HepG2 (cell line): ENCODE data around the gene PTGR1. TPM values are rescaled to one million over a fixed set of nuclear protein-coding genes. Genes with fewer than 3 reads are reported as not detected.
A peak's percentile ranks its signal among the peaks of the same experiment; 100 is the strongest.

Experiments used
- ATAC-seq: fragments of 200-7000 bp; cut with Tn5 transposase; 3 replicates; pipeline ENCODE4 v1.9.1; 2020; ENCODE audit warnings: mild to moderate bottlenecking, moderate library complexity
- BruUV-seq: library from RNA; stranded (reverse); fragments of 400-500 nt; replicated peaks from 2 replicates; lab custom pipeline; 2021; lab: Mats Ljungman, UMichigan
- CTCF ChIA-PET: fragments of 300-600 bp; formaldehyde crosslinking; extraction: SDS; loops from one replicate; lab custom pipeline; 2021; ENCODE audit warnings: low total read pairs, inconsistent platforms, low intra/inter-chr PET ratio; lab: Yijun Ruan, JAX
- POLR2A ChIA-PET: fragments of 350-600 bp; sonication (Branson Sonifier 250); formaldehyde crosslinking; loops from one replicate; lab custom pipeline; 2020; ENCODE audit warnings: antibody characterized with exemption, inconsistent platforms; lab: Yijun Ruan, JAX
- DNase-seq: peaks from one replicate; pipeline ENCODE4 v3.0.0-alpha.2; 2015; ENCODE audit warnings: low spot score
- FAIRE-seq: peaks from 3 replicates; lab custom pipeline; 2011; peaks lifted over from hg19 to GRCh38; lab: Jason Lieb, UNC
- H2AFZ ChIP-seq: one replicate; pipeline ENCODE4 v1.6.1; 2011; ENCODE audit warnings: low read length, inconsistent platforms
- H3K27ac ChIP-seq: fragments of 300-600 bp; 3 replicates; pipeline ENCODE4 v1.8.0; 2011; ENCODE audit warnings: mixed run types, mild to moderate bottlenecking, mixed read lengths, low read length, inconsistent platforms; ENCODE audit not compliant: insufficient read depth; ENCODE audit errors: extremely low read length
- H3K27me3 ChIP-seq, 2 experiments: fragments of 200-600 bp in 1 of 2; 2 replicates in 1 of 2; 3 replicates in 1 of 2; pipeline versions ENCODE4 v1.6.0 to v1.8.0; 2011; ENCODE audit warnings: low read length in 2 of 2, mild to moderate bottlenecking in 2 of 2, moderate library complexity in 2 of 2, inconsistent platforms in 1 of 2; ENCODE audit not compliant: insufficient read depth in 2 of 2, control insufficient read depth in 1 of 2
- H3K36me3 ChIP-seq, 2 experiments: fragments of 200-600 bp in 1 of 2; replicated peaks in 1 of 2; 2 replicates in 1 of 2; 3 replicates in 1 of 2; pipeline versions ENCODE4 v1.5.1 to v1.8.0; 2011; ENCODE audit warnings: low read length in 2 of 2, inconsistent platforms in 1 of 2; ENCODE audit not compliant: insufficient read depth in 2 of 2, control insufficient read depth in 1 of 2
- H3K4me1 ChIP-seq: 2 replicates; pipeline ENCODE4 v1.5.1; 2012; ENCODE audit warnings: low read length, inconsistent platforms; ENCODE audit not compliant: insufficient read depth
- H3K4me2 ChIP-seq: 2 replicates; pipeline ENCODE4 v1.6.0; 2011; ENCODE audit warnings: low read depth, low read length, inconsistent platforms
- H3K4me3 ChIP-seq, 3 experiments: fragments of 200-600 bp in 1 of 3; sonication (generic), shearing (Covaris generic) in 1 of 3; replicated peaks in 1 of 3; 2 replicates each; pipeline ENCODE4 v1.5.1; 2011 to 2016; ENCODE audit warnings: low read length in 3 of 3, inconsistent platforms in 2 of 3, low read depth in 2 of 3, mild to moderate bottlenecking in 2 of 3, control low read depth in 1 of 3, mixed read lengths in 1 of 3; ENCODE audit not compliant: insufficient read depth in 1 of 3
- H3K79me2 ChIP-seq: one replicate; pipeline ENCODE4 v1.6.1; 2011; ENCODE audit warnings: low read length, inconsistent platforms; ENCODE audit not compliant: insufficient read depth
- H3K9ac ChIP-seq: 2 replicates; pipeline ENCODE4 v1.6.0; 2011; ENCODE audit warnings: mild to moderate bottlenecking, low read depth, low read length, inconsistent platforms; ENCODE audit not compliant: insufficient read depth
- H3K9me3 ChIP-seq: 2 replicates; pipeline ENCODE4 v1.5.1; 2012; ENCODE audit warnings: mild to moderate bottlenecking, low read length
- H4K20me1 ChIP-seq: 2 replicates; pipeline ENCODE4 v1.6.0; 2011; ENCODE audit warnings: inconsistent platforms, mild to moderate bottlenecking, low read length, moderate library complexity; ENCODE audit not compliant: insufficient read depth
- BRD4 ChIP-seq: sonication (generic); formaldehyde crosslinking; IDR thresholded peaks from 2 replicates; pipeline ENCODE4 v1.4.0; 2020; ENCODE audit warnings: missing genetic modification reagents
- FOXA3 ChIP-seq: IDR thresholded peaks from 2 replicates; pipeline ENCODE4 v1.6.1; 2016; ENCODE audit warnings: missing genetic modification reagents, missing compliant biosample characterization
- FOXM1 ChIP-seq: sonication (generic); formaldehyde crosslinking; IDR thresholded peaks from 2 replicates; pipeline ENCODE4 v1.5.0; 2020; ENCODE audit warnings: missing genetic modification reagents
- FOXP1 ChIP-seq, 2 experiments: fragments of 450-650 bp in 1 of 2; IDR thresholded peaks; 2 replicates each; pipeline ENCODE4 v1.6.1; 2017 to 2018; ENCODE audit warnings: antibody characterized with exemption in 1 of 2
- KDM2A ChIP-seq: sonication (generic); formaldehyde crosslinking; IDR thresholded peaks from 2 replicates; pipeline ENCODE4 v1.4.0; 2020; ENCODE audit warnings: low read depth, missing genetic modification reagents, borderline replicate concordance
- MAFF ChIP-seq: IDR thresholded peaks from 2 replicates; pipeline ENCODE4 v1.6.1; 2011; ENCODE audit warnings: low read depth, low read length, improper control_type of control experiment
- MAZ ChIP-seq, 2 experiments: sonication (generic) in 1 of 2; formaldehyde crosslinking in 1 of 2; IDR thresholded peaks; 2 replicates each; pipeline versions ENCODE4 v1.5.0 to v1.6.1; 2012 to 2020; ENCODE audit warnings: low read depth in 2 of 2, mild to moderate bottlenecking in 2 of 2, borderline replicate concordance in 1 of 2, improper control_type of control experiment in 1 of 2, low read length in 1 of 2, missing genetic modification reagents in 1 of 2, moderate library complexity in 1 of 2
- REL ChIP-seq: sonication (generic); formaldehyde crosslinking; conservative IDR thresholded peaks from 2 replicates; pipeline ENCODE4 v1.8.0; 2022; ENCODE audit warnings: mild to moderate bottlenecking, missing genetic modification reagents, moderate library complexity
- REST ChIP-seq, 2 experiments: IDR thresholded peaks; 2 replicates each; pipeline ENCODE4 v1.6.1; 2011 to 2012; ENCODE audit warnings: low read length in 2 of 2, borderline replicate concordance in 1 of 2, low read depth in 1 of 2, mild to moderate bottlenecking in 1 of 2, moderate library complexity in 1 of 2
- TEAD3 ChIP-seq: optimal IDR thresholded peaks from 2 replicates; pipeline ENCODE3; 2016; ENCODE audit warnings: borderline replicate concordance
- XBP1 ChIP-seq: sonication (generic); formaldehyde crosslinking; IDR thresholded peaks from 2 replicates; pipeline ENCODE4 v1.5.0; 2020; ENCODE audit warnings: missing genetic modification reagents
- ZBTB21 ChIP-seq: sonication (generic); formaldehyde crosslinking; IDR thresholded peaks from 2 replicates; pipeline ENCODE4 v1.4.0; 2020; ENCODE audit warnings: missing genetic modification reagents
- ZBTB3 ChIP-seq: sonication (generic); formaldehyde crosslinking; IDR thresholded peaks from 2 replicates; pipeline ENCODE4 v1.4.0; 2020; ENCODE audit warnings: low read depth, mild to moderate bottlenecking, moderate library complexity, missing genetic modification reagents, borderline replicate concordance
- ZNF569 ChIP-seq: sonication (generic); formaldehyde crosslinking; IDR thresholded peaks from 2 replicates; pipeline ENCODE4 v1.5.0; 2020; ENCODE audit warnings: mild to moderate bottlenecking, missing genetic modification reagents, moderate library complexity, borderline replicate concordance
- ZNF619 ChIP-seq: sonication (generic); formaldehyde crosslinking; IDR thresholded peaks from 2 replicates; pipeline ENCODE4 v1.4.0; 2020; ENCODE audit warnings: mild to moderate bottlenecking, missing genetic modification reagents
- WGBS: methylation state at CpG from one replicate; pipeline ENCODE4 v1.1.6; 2017; ENCODE audit warnings: low lambda C conversion rate; 5-methylcytosine and 5-hydroxymethylcytosine counted together
- in situ Hi-C: cut with HindIII; loops from 2 replicates; pipeline ENCODE4 v1.10.0; 2017; ENCODE audit warnings: low pct_unique_long_range_greater_than_20kb; ENCODE audit not compliant: extremely low pct_ligation_motif_present
- intact Hi-C: fragments of 100-400 bp; cut with micrococcal nuclease; formaldehyde crosslinking; loops from one replicate; pipeline ENCODE4 v1.10.0; 2022; ENCODE audit not compliant: unreplicated experiment
- polyA plus RNA-seq, 8 experiments: library from polyadenylated mRNA; depleted of rRNA in 3 of 8; stranded (reverse) in 7 of 8; unstranded in 1 of 8; fragments of >200 nt; fragmentation: Illumina TruSeq in 4 of 8; extraction: Trizol in 4 of 8; gene quantifications; 2 replicates each; pipeline versions ENCODE4 v1.2.1 to v1.2.3, GENCODE V29; 2011 to 2016; ENCODE audit warnings: low read depth in 4 of 8, missing spikeins in 1 of 8, mixed read lengths in 1 of 8; ENCODE audit not compliant: insufficient read depth in 1 of 8
- total RNA-seq, 5 experiments: library from RNA; depleted of rRNA; stranded (reverse); fragments of >200 nt; fragmentation: Illumina TruSeq; extraction: Trizol; gene quantifications; 2 replicates each; pipeline ENCODE4 v1.2.3, GENCODE V29; 2016; ENCODE audit warnings: low read depth in 1 of 5
- TF ChIP-seq, protein P1 (sequence below): sonication (generic); formaldehyde crosslinking; IDR thresholded peaks from 2 replicates; pipeline ENCODE4 v1.5.1; 2020; ENCODE audit warnings: missing genetic modification reagents, mild to moderate bottlenecking, borderline replicate concordance

PTGR1 gene
- total and polyA plus RNA-seq, 2 of the 13 experiments (the other 11 are each of a cell fraction or from before 2014, with no cell fraction given), result 6.0 to 15.8 TPM

DNA sequence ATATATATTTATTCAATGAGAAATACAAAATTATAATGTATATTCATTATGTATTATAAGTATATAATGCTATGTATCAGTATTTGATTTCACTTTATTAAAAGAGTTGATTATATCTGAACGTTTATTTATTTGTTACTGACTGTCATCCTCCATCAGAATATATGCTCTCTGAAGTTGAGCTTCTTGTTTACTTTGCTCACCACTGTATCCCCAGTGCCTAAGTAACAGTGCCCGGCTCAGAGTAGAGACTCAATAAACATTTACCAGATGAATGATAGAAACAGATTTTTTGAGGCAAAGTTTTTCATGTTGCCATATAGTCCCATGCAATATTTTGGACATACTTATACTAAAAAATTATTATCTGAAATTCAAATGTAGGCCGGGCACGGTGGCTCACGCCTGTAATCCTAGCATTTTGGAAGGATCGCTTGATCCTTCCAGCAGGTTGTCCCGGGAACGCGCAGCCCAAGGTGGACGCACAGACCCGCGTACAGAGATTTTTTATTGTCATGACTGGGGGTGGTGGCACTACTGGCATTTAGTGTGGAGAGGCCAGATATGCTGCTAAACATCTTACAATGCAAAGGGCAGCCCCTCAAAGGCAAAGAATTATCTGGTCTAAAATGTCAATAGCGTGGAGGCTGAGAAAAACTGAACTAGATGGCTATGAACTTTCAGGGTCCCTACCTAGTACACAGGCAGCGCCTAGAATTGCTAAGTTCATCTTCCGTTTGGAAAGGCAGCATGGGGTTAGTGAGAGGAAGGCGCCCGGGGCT lies 30.9 kb upstream of the PTGR1 start:
- Histone ChIP-seq H3K4me1 (peaks cover 55% of the 10 kb centered on the region), H3K4me2 (peak overlapping the region; percentile 97), H3K9me3 (no peaks in the 10 kb centered on the region), H3K27ac (peak overlapping the region; percentile 59), H3K36me3 (no peaks in the 10 kb centered on the region), H3K4me3 (peak overlapping the region; percentile 65 to 91 (median 73)), H3K79me2 (peaks cover 41% of the 10 kb centered on the region), H3K27me3 (no peaks in the 10 kb centered on the region; a peak in 1 of 5 replicates), H4K20me1 (peaks cover 18% of the 10 kb centered on the region), H3K9ac (peak overlapping the region; percentile 96), H2AFZ (peak overlapping the region; percentile 94)
- in situ Hi-C loops, result no loop called here
- BruUV-seq, result no TSS peak
- POLR2A ChIA-PET, result interaction anchor here (0.6 to 1.6 kb wide), 12 partner anchors 9 to 147 kb away, joined by 3 to 18 read pairs (median 4); partner anchors contain the start of genes GNG10 and PTGR1
- WGBS, result 1% methylated on average over 17 of the region's 17 CpGs
- ATAC-seq (peak; percentile 61), FAIRE-seq (no peak), DNase-seq (no peak)
- CTCF ChIA-PET, result no interaction called here
- intact Hi-C loops, result loop anchor here (2.0 kb wide), 2 partner anchors 26 to 60 kb away; no protein-coding TSS in a partner anchor
- TF ChIP-seq KDM2A (no peak), MAZ (IDR thresholded peaks at IDR 0.05; ENCODE audit: borderline replicate concordance, low read depth, low read length) (no peak), MAZ (CRISPR knock-in tag; IDR thresholded peaks at IDR 0.05; ENCODE audit: low read depth) (no peak), BRD4 (CRISPR knock-in tag) (no peak), MAFF (no peak), FOXA3 (CRISPR knock-in tag) (peak; percentile 63; the same call in 1 of the 2 replicates), ZNF569 (CRISPR knock-in tag) (no peak), FOXP1 (IDR thresholded peaks at IDR 0.05) (no peak), FOXP1 (CRISPR knock-in tag; IDR thresholded peaks at IDR 0.05) (no peak), FOXM1 (CRISPR knock-in tag) (no peak), REL (CRISPR knock-in tag) (no peak), ZBTB3 (CRISPR knock-in tag) (no peak), XBP1 (CRISPR knock-in tag) (no peak), ZBTB21 (CRISPR knock-in tag) (no peak), REST (IDR thresholded peaks at IDR 0.05; ENCODE audit: borderline replicate concordance in 1 of 2, low read depth in 1 of 2, low read length in 2 of 2) (no peak), TEAD3 (no peak), ZNF619 (CRISPR knock-in tag) (0 out of 2 replicates have a peak, but pooled peaks have one; percentile 5)
- TF ChIP-seq, protein P1, sequence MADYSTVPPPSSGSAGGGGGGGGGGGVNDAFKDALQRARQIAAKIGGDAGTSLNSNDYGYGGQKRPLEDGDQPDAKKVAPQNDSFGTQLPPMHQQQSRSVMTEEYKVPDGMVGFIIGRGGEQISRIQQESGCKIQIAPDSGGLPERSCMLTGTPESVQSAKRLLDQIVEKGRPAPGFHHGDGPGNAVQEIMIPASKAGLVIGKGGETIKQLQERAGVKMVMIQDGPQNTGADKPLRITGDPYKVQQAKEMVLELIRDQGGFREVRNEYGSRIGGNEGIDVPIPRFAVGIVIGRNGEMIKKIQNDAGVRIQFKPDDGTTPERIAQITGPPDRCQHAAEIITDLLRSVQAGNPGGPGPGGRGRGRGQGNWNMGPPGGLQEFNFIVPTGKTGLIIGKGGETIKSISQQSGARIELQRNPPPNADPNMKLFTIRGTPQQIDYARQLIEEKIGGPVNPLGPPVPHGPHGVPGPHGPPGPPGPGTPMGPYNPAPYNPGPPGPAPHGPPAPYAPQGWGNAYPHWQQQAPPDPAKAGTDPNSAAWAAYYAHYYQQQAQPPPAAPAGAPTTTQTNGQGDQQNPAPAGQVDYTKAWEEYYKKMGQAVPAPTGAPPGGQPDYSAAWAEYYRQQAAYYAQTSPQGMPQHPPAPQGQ (CRISPR knock-in tag), result no peak
